Measurements from ENCODE around the gene RARRES2. TPM values are rescaled to one million over a fixed set of nuclear protein-coding genes. Genes with fewer than 3 reads are reported as not detected.
"Not testable (repeated sequence)": the region's sequence is repeated elsewhere in the genome, so short reads cannot be mapped to it uniquely, and the experiment has no call there.

RARRES2 gene
- polyA plus RNA-seq, 1 of the 3 experiments (the other 2 are of a cell fraction) = 0.43 TPM

DNA sequence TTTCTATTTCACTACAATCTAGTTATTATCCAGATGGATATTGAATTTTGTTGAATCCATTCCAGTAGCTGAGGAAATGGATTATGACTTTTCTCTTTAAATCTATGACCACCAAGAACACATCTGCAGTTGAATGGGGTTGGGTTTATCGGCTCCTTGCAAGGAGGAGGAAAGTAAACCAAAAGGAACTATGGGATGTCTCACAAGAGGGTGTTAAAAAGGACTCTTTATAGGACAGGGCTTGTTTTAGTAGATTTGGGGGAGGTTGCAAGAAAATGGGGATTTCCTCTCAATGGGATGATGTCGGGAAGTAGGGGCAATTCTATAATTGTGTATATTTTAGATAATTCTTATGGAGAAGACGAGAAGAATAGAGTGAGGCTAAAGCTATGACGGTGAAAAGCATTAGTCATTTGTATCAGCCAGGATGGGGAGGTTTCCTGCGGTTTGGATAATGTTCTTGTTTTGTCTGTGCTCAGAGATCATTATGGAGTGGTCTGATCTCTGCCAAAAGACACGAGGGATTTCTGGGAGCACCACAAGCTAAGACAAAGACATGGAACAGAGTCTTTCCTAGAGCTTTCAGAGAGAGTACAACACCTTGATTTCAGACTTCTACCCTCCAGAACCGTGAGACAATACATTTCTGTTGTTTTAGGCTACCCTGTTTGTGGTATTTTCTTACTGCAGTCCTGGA lies 23.5 kb downstream of the RARRES2 start:
- Histone ChIP-seq H3K4me1 (ENCODE audit: control insufficient read depth in 1 of 2, insufficient read depth in 2 of 2, low read depth in 1 of 2, low read length in 1 of 2) (peaks cover 0 to 3% of the 10 kb centered on the region in 2 experiments; a peak in 1 of 4 replicates), H4K20me1 (ENCODE audit: insufficient read depth) (no peaks in the 10 kb centered on the region), H3K27ac (ENCODE audit: low read depth in 2 of 2, low read length in 1 of 2) (no peak overlapping the region), H3K4me3 (ENCODE audit: low read depth in 2 of 2, low read length in 1 of 2) (no peak overlapping the region), H3K9me2 (no peaks in the 10 kb centered on the region), H3K27me3 (ENCODE audit: insufficient read depth) (no peaks in the 10 kb centered on the region), H3K4me2 (no peak overlapping the region), H3K36me3 (replicated peaks in 1 of 2; ENCODE audit: control insufficient read depth in 1 of 2, insufficient read depth in 2 of 2, low read length in 1 of 2) (no peaks in the 10 kb centered on the region), H2AFZ (ENCODE audit: low read depth) (no peak overlapping the region), H3K9ac (no peak overlapping the region), H3K9me3 (no peaks in the 10 kb centered on the region), H3K79me2 (ENCODE audit: insufficient read depth) (no peaks in the 10 kb centered on the region), H3F3A (replicated peaks; ENCODE audit: insufficient read depth) (no peaks in the 10 kb centered on the region)
- ChIA-PET POLR2A (no interaction called here), CTCF (no interaction called here)
- WGBS (ENCODE audit: low lambda C conversion rate) = 50% methylated on average over 7 of the region's 7 CpGs
- DNase-seq = no peak
- TF ChIP-seq EZH2phosphoT487 (IDR thresholded peaks at IDR 0.05; ENCODE audit: borderline replicate concordance, low read depth) (no peak), TEAD4 (IDR thresholded peaks at IDR 0.05; ENCODE audit: borderline replicate concordance, insufficient read depth) (no peak), GATA2 (CRISPR knock-in tag; IDR thresholded peaks at IDR 0.05) (no peak), YY1 (IDR thresholded peaks at IDR 0.05; ENCODE audit: low read depth) (no peak), PBX3 (IDR thresholded peaks at IDR 0.05) (no peak), NFIC (IDR thresholded peaks at IDR 0.05; ENCODE audit: borderline replicate concordance) (no peak), MEF2A (IDR thresholded peaks at IDR 0.05; ENCODE audit: borderline replicate concordance, low read depth) (no peak), SIN3A (IDR thresholded peaks at IDR 0.05; ENCODE audit: borderline replicate concordance, low read depth, low read length) (no peak), FOXM1 (IDR thresholded peaks at IDR 0.05; ENCODE audit: low read depth) (no peak), NRF1 (IDR thresholded peaks at IDR 0.05; ENCODE audit: low read depth, low read length) (no peak), RCOR1 (IDR thresholded peaks at IDR 0.05; ENCODE audit: low read length) (no peak), RXRA (IDR thresholded peaks at IDR 0.05; ENCODE audit: borderline replicate concordance, low read depth) (no peak), SMC3 (IDR thresholded peaks at IDR 0.05; ENCODE audit: low read depth, low read length) (no peak), CHD2 (IDR thresholded peaks at IDR 0.05; ENCODE audit: low read length, partially characterized antibody) (no peak), ELF1 (IDR thresholded peaks at IDR 0.05) (no peak)
- TF ChIP-seq, protein P1, sequence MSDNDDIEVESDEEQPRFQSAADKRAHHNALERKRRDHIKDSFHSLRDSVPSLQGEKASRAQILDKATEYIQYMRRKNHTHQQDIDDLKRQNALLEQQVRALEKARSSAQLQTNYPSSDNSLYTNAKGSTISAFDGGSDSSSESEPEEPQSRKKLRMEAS (IDR thresholded peaks at IDR 0.05; ENCODE audit: low read depth) = no peak

- POLR2A ChIA-PET = not testable (repeated sequence)
- 74% methylated on average over 6 of the region's 6 CpGs for whole genome bisulfite sequencing (ENCODE audit: low lambda C conversion rate)
Observed at GRCh38 chr7:150316987-150317386, 24.4 kb downstream of the RARRES2 start.

More at GRCh38 chr7:150316987-150317386, 24.4 kb downstream of the RARRES2 start:
- H3F3A ChIP-seq (replicated peaks; ENCODE audit: insufficient read depth); H3K9ac ChIP-seq; H4K20me1 ChIP-seq (ENCODE audit: insufficient read depth); DNase-seq; H3K79me2 ChIP-seq (ENCODE audit: insufficient read depth); H2AFZ ChIP-seq (ENCODE audit: low read depth); H3K4me2 ChIP-seq; H3K4me3 ChIP-seq (ENCODE audit: low read depth in 2 of 2, low read length in 1 of 2); H3K9me2 ChIP-seq; H3K4me1 ChIP-seq (ENCODE audit: control insufficient read depth in 1 of 2, insufficient read depth in 2 of 2, low read depth in 1 of 2, low read length in 1 of 2); H3K27ac ChIP-seq (ENCODE audit: low read depth in 2 of 2, low read length in 1 of 2); H3K27me3 ChIP-seq (ENCODE audit: insufficient read depth); H3K9me3 ChIP-seq; H3K36me3 ChIP-seq (replicated peaks in 1 of 2; ENCODE audit: control insufficient read depth in 1 of 2, insufficient read depth in 2 of 2, low read length in 1 of 2): not testable (repeated sequence)
- CTCF ChIA-PET = interaction anchor here (0.7 kb wide), 1 partner anchor 149 kb away, joined by 3 read pairs; no protein-coding TSS in a partner anchor

Data from SK-N-SH (cell line).